CD14-positive monocyte (primary cell): ENCODE data around the gene LHX3. TPM values are rescaled to one million over a fixed set of nuclear protein-coding genes. Genes with fewer than 3 reads are reported as not detected.

ENCODE experiments used
- DNase-seq, 3 donors: peaks; one replicate each; pipeline ENCODE4 v3.0.0-alpha.2; 2011 to 2022
- H2AFZ ChIP-seq: 2 replicates; pipeline ENCODE4 v1.6.0; 2012; ENCODE audit warnings: mild to moderate bottlenecking, low read depth, low read length, inconsistent platforms; ENCODE audit not compliant: insufficient read depth, poor library complexity, severe bottlenecking
- H3K27ac ChIP-seq, 2 donors: 1 replicate in 1 of 2; 2 replicates in 1 of 2; pipeline ENCODE4 v1.5.1; 2012 to 2013; ENCODE audit warnings: low read length in 2 of 2, control low read depth in 1 of 2, inconsistent platforms in 1 of 2, low read depth in 1 of 2, mild to moderate bottlenecking in 1 of 2
- H3K27me3 ChIP-seq, 2 donors: one replicate each; pipeline versions ENCODE4 v1.6.0 to v1.6.1; 2011 to 2013; ENCODE audit warnings: low read length in 2 of 2; ENCODE audit not compliant: control insufficient read depth in 2 of 2, insufficient read depth in 2 of 2
- H3K36me3 ChIP-seq, 2 donors: replicated peaks in 1 of 2; 1 replicate in 1 of 2; 2 replicates in 1 of 2; pipeline versions ENCODE4 v1.5.1 to v1.6.1; 2012 to 2013; ENCODE audit warnings: low read length in 2 of 2, control low read depth in 1 of 2, inconsistent platforms in 1 of 2, mild to moderate bottlenecking in 1 of 2; ENCODE audit not compliant: insufficient read depth in 2 of 2, control insufficient read depth in 1 of 2
- H3K4me1 ChIP-seq, 2 donors: 1 replicate in 1 of 2; 2 replicates in 1 of 2; pipeline versions ENCODE4 v1.5.1 to v1.6.1; 2012 to 2013; ENCODE audit warnings: low read length in 2 of 2, control low read depth in 1 of 2, inconsistent platforms in 1 of 2, mild to moderate bottlenecking in 1 of 2, moderate library complexity in 1 of 2; ENCODE audit not compliant: insufficient read depth in 2 of 2, control insufficient read depth in 1 of 2
- H3K4me2 ChIP-seq: replicated peaks from 2 replicates; pipeline ENCODE3; 2012; ENCODE audit warnings: low read length, moderate library complexity, mild to moderate bottlenecking; ENCODE audit not compliant: poor library complexity, severe bottlenecking; ENCODE audit errors: extremely low read depth
- H3K4me3 ChIP-seq, 3 experiments: fragments of 200-600 bp in 1 of 3; sonication (generic) in 1 of 3; replicated peaks in 1 of 3; 1 replicate in 2 of 3; 2 replicates in 1 of 3; pipeline ENCODE4 v1.5.1; 2011 to 2013; ENCODE audit warnings: low read length in 3 of 3, mild to moderate bottlenecking in 3 of 3, control low read depth in 2 of 3, low read depth in 2 of 3, inconsistent platforms in 1 of 3, moderate library complexity in 1 of 3
- H3K79me2 ChIP-seq: 2 replicates; pipeline ENCODE4 v1.6.0; 2012; ENCODE audit warnings: mild to moderate bottlenecking, control low read depth, inconsistent platforms, low read length, moderate library complexity; ENCODE audit not compliant: insufficient read depth
- H3K9ac ChIP-seq: 2 replicates; pipeline ENCODE4 v1.6.0; 2017; ENCODE audit warnings: low read length, mild to moderate bottlenecking; ENCODE audit not compliant: insufficient read depth, poor library complexity, severe bottlenecking
- H3K9me3 ChIP-seq, 2 donors: replicated peaks in 1 of 2; 1 replicate in 1 of 2; 2 replicates in 1 of 2; pipeline versions ENCODE4 v1.5.1 to v1.6.1; 2012 to 2013; ENCODE audit warnings: low read length in 2 of 2, control low read depth in 1 of 2; ENCODE audit not compliant: control insufficient read depth in 1 of 2, insufficient read depth in 1 of 2
- H4K20me1 ChIP-seq: 2 replicates; pipeline ENCODE4 v1.6.0; 2012; ENCODE audit warnings: mild to moderate bottlenecking, low read length, control low read depth, moderate library complexity; ENCODE audit not compliant: insufficient read depth
- H3K27ac Mint-ChIP-seq, 7 donors: one replicate each; pipeline ENCODE4 v1.8.0; 2020; ENCODE audit warnings: mild to moderate bottlenecking in 7 of 7, mixed read lengths in 7 of 7, moderate library complexity in 6 of 7, inconsistent platforms in 2 of 7
- H3K27me3 Mint-ChIP-seq, 3 donors: one replicate each; pipeline ENCODE4 v1.8.0; 2021 to 2022; ENCODE audit warnings: low read depth in 3 of 3, mild to moderate bottlenecking in 3 of 3, mixed read lengths in 3 of 3, moderate library complexity in 3 of 3, inconsistent platforms in 1 of 3
- H3K36me3 Mint-ChIP-seq, 2 donors: one replicate each; pipeline ENCODE4 v1.8.0; 2020; ENCODE audit warnings: mixed read lengths in 2 of 2, inconsistent platforms in 1 of 2, mild to moderate bottlenecking in 1 of 2
- H3K4me1 Mint-ChIP-seq: one replicate; pipeline ENCODE4 v1.8.0; 2020; ENCODE audit warnings: mild to moderate bottlenecking, mixed read lengths
- H3K4me3 Mint-ChIP-seq, 2 donors: one replicate each; pipeline ENCODE4 v1.8.0; 2020; ENCODE audit warnings: mild to moderate bottlenecking in 2 of 2, mixed read lengths in 2 of 2, moderate library complexity in 1 of 2
- H3K9me3 Mint-ChIP-seq, 7 donors: one replicate each; pipeline ENCODE4 v1.8.0; 2020 to 2022; ENCODE audit warnings: mixed read lengths in 7 of 7, mild to moderate bottlenecking in 6 of 7, moderate library complexity in 6 of 7, inconsistent platforms in 2 of 7
- WGBS: methylation state at CpG from one replicate; pipeline ENCODE4 v1.1.5; 2013; ENCODE audit warnings: missing lambda C conversion rate; ENCODE audit not compliant: insufficient coverage; 5-methylcytosine and 5-hydroxymethylcytosine counted together
- intact Hi-C, 2 donors: fragments of 100-400 bp; cut with micrococcal nuclease; formaldehyde crosslinking; loops; one replicate each; pipeline versions ENCODE4 v1.15.0 to v1.15.1; 2023
- polyA plus RNA-seq, 3 donors: library from polyadenylated mRNA; depleted of rRNA in 1 of 3; unstranded in 2 of 3; stranded (reverse) in 1 of 3; fragments of 300-500 nt in 2 of 3; fragments of >200 nt in 1 of 3; fragmentation: Illumina TruSeq in 2 of 3; gene quantifications; 1 replicate in 2 of 3; 2 replicates in 1 of 3; pipeline ENCODE4 v1.2.3, GENCODE V29; 2012 to 2021
- TF ChIP-seq, protein P1 (sequence below): fragments of 200-600 bp; IDR thresholded peaks from one replicate; pipeline ENCODE4 v1.8.0; 2022; ENCODE audit warnings: antibody characterized with exemption, mild to moderate bottlenecking

LHX3 gene
- polyA plus RNA-seq, 3 donors: not detected

DNA sequence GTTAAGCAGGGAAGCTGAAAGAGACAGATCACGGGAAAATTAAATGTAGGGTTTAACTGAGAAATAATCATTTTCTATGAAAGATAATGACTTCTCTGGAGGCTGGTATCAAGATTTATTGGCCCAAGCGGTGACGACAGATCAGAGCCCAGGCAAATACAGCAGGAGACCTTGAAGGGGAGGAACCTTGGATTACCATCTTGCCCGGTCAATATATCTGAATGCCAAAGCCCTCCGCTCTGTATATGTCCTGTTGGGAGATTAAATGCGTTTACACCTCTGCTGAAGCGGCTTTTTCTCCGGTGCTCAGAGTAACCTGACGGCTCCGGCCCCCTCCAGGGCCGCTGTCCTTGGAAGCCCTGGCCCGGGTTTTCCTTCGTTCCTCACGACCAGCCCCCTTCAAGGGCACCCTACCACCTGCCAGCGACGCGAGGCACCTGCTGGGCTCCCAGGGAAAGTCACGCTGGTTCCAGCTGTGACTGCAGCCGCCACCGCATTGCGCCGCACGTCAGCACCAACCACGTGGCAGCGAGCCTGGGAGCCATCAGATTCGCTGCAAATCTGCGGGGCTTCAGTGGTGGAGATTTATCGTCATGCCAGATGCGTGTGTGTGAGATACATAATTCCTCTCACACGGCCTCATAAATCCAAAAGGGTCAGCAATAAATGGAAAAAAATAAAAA, 45.1 kb upstream of the LHX3 start:
- no peaks in the 10 kb centered on the region for H3K36me3 Mint-ChIP-seq
- no peaks in the 10 kb centered on the region for H3K27me3 ChIP-seq
- peaks cover 6 to 9% (median 8%) of the 10 kb centered on the region in 3 donors for H3K27me3 Mint-ChIP-seq
- no peaks in the 10 kb centered on the region for H3K9me3 ChIP-seq
- peaks cover 6% of the 10 kb centered on the region for H3K4me1 Mint-ChIP-seq
- H3K9ac ChIP-seq: no peak overlapping the region
- no peak overlapping the region for H3K4me2 ChIP-seq
- no peak overlapping the region for H2AFZ ChIP-seq
- TF ChIP-seq, protein P1, sequence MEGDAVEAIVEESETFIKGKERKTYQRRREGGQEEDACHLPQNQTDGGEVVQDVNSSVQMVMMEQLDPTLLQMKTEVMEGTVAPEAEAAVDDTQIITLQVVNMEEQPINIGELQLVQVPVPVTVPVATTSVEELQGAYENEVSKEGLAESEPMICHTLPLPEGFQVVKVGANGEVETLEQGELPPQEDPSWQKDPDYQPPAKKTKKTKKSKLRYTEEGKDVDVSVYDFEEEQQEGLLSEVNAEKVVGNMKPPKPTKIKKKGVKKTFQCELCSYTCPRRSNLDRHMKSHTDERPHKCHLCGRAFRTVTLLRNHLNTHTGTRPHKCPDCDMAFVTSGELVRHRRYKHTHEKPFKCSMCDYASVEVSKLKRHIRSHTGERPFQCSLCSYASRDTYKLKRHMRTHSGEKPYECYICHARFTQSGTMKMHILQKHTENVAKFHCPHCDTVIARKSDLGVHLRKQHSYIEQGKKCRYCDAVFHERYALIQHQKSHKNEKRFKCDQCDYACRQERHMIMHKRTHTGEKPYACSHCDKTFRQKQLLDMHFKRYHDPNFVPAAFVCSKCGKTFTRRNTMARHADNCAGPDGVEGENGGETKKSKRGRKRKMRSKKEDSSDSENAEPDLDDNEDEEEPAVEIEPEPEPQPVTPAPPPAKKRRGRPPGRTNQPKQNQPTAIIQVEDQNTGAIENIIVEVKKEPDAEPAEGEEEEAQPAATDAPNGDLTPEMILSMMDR: no peak
- H3K4me3 ChIP-seq: no peak overlapping the region
- H4K20me1 ChIP-seq: peaks cover 1% of the 10 kb centered on the region
- no peak for DNase-seq
- H3K79me2 ChIP-seq: peaks cover 1% of the 10 kb centered on the region
- peaks cover 6 to 9% of the 10 kb centered on the region in 2 donors for H3K4me1 ChIP-seq
- no peaks in the 10 kb centered on the region for H3K36me3 ChIP-seq
- intact Hi-C loops: loop anchor here (5.0 to 10.0 kb wide), 2 partner anchors 112 to 345 kb away; partner anchors contain the start of genes CAMSAP1 (in 1 of the 2) and DNLZ (in 1 of the 2)
- 87% methylated on average over 23 of the region's 30 CpGs for WGBS
- H3K27ac Mint-ChIP-seq: no peak overlapping the region
- H3K9me3 Mint-ChIP-seq: peaks cover 0 to 3% (median 0%) of the 10 kb centered on the region in 7 donors
- no peak overlapping the region for H3K4me3 Mint-ChIP-seq
- H3K27ac ChIP-seq: no peak overlapping the region

DNA sequence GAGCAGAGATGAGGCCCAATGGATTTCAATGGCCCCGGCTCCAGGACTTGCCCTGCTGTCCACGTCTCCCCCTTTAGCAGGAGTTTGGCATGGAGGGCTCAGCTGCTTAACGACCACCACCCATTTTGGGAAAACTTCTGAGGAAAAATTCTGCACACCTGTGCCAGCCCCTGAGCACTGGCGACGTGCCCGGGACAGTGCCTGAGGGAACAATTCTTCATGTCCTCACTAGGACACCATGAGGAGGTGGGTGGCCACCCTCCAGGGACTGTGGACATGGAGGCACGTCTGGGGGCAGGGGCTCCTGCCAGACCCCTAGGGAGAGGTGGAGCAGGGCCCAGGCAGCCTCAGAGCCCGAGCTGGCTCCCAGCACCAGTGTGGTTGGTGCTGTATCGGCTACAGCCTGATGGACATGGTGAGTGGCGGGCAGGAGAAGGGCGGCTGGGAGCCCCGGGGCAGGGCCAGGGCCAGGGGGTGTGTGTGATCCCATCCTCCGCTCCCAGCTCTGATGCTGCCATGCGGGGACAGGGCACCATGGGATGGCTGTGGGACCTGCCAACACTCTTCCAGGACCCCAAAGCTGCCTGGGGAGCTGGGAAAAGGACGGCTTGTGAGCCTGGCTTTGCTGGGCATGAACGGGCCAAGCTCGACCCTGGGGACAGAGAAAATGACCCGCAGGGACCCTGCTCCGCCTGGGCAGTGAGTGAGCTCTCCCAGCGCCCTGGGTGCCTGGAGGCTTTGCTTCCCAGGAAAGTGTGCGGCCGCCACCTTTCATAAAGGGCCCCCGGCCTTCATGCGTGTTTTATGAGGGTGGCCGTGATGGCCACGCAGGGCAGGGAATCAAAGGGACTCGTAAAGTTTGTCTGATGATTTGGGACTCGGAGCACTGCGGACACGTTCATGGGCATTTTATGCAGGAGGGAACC, 44.3 kb upstream of the LHX3 start:
- H3K36me3 ChIP-seq: no peaks in the 10 kb centered on the region
- no peak overlapping the region for H3K4me3 ChIP-seq
- peaks cover 5% of the 10 kb centered on the region for H3K79me2 ChIP-seq
- H3K9me3 ChIP-seq: no peaks in the 10 kb centered on the region
- no peak for DNase-seq
- peaks cover 4% of the 10 kb centered on the region for H4K20me1 ChIP-seq
- peaks cover 14% of the 10 kb centered on the region for H3K4me1 Mint-ChIP-seq
- peaks cover 14 to 17% of the 10 kb centered on the region in 2 donors for H3K4me1 ChIP-seq
- H3K27ac ChIP-seq: no peak overlapping the region
- peaks cover 6 to 9% (median 9%) of the 10 kb centered on the region in 3 donors for H3K27me3 Mint-ChIP-seq
- no peaks in the 10 kb centered on the region for H3K27me3 ChIP-seq
- H3K4me3 Mint-ChIP-seq: no peak overlapping the region
- no peak overlapping the region for H3K4me2 ChIP-seq
- no peaks in the 10 kb centered on the region for H3K36me3 Mint-ChIP-seq
- TF ChIP-seq, protein P1: no peak
- H3K9ac ChIP-seq: no peak overlapping the region
- peaks cover 0 to 3% (median 0%) of the 10 kb centered on the region in 7 donors for H3K9me3 Mint-ChIP-seq
- H2AFZ ChIP-seq: no peak overlapping the region
- intact Hi-C loops: loop anchor here (5.0 to 10.0 kb wide), 2 partner anchors 113 to 344 kb away; partner anchors contain the start of genes CAMSAP1 (in 1 of the 2) and DNLZ (in 1 of the 2)
- WGBS: 93% methylated on average over 29 of the region's 30 CpGs
- H3K27ac Mint-ChIP-seq: no peak overlapping the region
